ENCODE measurements around the gene CDK11B.

- TF ChIP-seq, protein P1, sequence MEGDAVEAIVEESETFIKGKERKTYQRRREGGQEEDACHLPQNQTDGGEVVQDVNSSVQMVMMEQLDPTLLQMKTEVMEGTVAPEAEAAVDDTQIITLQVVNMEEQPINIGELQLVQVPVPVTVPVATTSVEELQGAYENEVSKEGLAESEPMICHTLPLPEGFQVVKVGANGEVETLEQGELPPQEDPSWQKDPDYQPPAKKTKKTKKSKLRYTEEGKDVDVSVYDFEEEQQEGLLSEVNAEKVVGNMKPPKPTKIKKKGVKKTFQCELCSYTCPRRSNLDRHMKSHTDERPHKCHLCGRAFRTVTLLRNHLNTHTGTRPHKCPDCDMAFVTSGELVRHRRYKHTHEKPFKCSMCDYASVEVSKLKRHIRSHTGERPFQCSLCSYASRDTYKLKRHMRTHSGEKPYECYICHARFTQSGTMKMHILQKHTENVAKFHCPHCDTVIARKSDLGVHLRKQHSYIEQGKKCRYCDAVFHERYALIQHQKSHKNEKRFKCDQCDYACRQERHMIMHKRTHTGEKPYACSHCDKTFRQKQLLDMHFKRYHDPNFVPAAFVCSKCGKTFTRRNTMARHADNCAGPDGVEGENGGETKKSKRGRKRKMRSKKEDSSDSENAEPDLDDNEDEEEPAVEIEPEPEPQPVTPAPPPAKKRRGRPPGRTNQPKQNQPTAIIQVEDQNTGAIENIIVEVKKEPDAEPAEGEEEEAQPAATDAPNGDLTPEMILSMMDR (conservative IDR thresholded peaks at IDR 0.05; ENCODE audit: low read depth, low read length) = no peak
- TF ChIP-seq EZH2 (IDR thresholded peaks at IDR 0.05; ENCODE audit: low read length, unreplicated experiment) (no peak), EZH2phosphoT487 (IDR thresholded peaks at IDR 0.05; ENCODE audit: borderline replicate concordance, low read length) (no peak)
These were observed 37.4 kb downstream of the CDK11B start for GRCh38 chr1:1621173-1622009.

All from PC-3 (cell line).